M059J (cell line): ENCODE results near the gene PNKD. TPM values are rescaled to one million over a fixed set of nuclear protein-coding genes. Genes with fewer than 3 reads are reported as not detected.
A peak's percentile ranks its signal among the peaks of the same experiment; 100 is the strongest.

Experiments used
- DNase-seq: peaks from one replicate; pipeline ENCODE4 v3.0.0-alpha.2; 2012; ENCODE audit warnings: low read depth
- total RNA-seq: library from RNA; depleted of rRNA; stranded (reverse); fragments of >200 nt; shearing (Covaris generic); gene quantifications from 2 replicates; pipeline ENCODE4 v1.2.3, GENCODE V29; 2014; rRNA removed

The PNKD gene
- total RNA-seq: 55.2 and 59.2 TPM in 2 replicates

- DNase-seq: peak; percentile 98
Measured at GRCh38 chr2:218269900-218270720, at the start of gene PNKD, which contains the start of gene AAMP. TSS of gene PNKD (plus strand) at chr2:218270519. CDS start at chr2:218270536, 17 bp downstream. TSS of gene AAMP (minus strand) at chr2:218270137. CDS start at chr2:218270086, 51 bp downstream.

- DNase-seq: no peak
Measured at GRCh38 chr2:218221000-218221399, 49.3 kb upstream of the PNKD start.

DNA sequence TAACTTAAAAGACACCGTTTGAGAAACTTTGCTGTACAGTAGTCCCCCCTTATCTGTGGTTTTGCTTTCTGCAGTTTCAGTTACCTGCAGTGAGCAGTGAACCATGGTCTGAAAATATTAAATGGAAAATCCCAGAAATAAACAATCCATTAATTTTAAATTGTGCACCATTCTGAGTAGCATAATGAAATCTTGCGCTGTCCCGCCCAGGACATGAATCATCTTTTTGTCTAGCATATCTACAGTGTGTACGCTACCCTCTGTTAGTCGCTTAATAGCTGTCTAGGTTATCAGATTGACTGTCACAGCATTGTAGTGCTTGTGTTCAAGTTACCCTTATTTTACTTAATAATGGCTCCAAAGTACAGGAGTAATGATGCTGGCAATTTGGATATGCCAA lies 47.3 kb upstream of the PNKD start:
- no peak for DNase-seq

- DNase-seq: no peak
Measured at GRCh38 chr2:218224186-218224585, 46.1 kb upstream of the PNKD start.

DNA sequence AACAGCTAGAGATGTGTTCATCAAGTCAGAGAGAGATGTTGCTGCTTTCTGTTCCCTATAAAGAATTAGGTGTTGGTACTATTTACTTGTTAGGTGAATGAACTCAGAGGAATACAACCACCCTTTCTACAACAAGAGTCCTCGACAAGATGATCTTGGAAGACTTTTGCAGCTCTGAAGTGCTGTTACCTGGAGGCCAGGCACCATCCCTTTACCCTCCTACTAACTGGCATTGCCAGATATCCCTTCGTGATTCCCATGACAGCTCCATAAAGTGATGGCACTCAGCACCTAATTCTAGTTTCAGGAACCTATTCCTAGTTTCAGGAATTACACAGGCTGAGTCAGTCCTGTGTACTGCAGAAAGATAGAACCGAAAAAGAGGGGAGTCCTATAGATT lies 43.4 kb upstream of the PNKD start:
- no peak for DNase-seq

DNA sequence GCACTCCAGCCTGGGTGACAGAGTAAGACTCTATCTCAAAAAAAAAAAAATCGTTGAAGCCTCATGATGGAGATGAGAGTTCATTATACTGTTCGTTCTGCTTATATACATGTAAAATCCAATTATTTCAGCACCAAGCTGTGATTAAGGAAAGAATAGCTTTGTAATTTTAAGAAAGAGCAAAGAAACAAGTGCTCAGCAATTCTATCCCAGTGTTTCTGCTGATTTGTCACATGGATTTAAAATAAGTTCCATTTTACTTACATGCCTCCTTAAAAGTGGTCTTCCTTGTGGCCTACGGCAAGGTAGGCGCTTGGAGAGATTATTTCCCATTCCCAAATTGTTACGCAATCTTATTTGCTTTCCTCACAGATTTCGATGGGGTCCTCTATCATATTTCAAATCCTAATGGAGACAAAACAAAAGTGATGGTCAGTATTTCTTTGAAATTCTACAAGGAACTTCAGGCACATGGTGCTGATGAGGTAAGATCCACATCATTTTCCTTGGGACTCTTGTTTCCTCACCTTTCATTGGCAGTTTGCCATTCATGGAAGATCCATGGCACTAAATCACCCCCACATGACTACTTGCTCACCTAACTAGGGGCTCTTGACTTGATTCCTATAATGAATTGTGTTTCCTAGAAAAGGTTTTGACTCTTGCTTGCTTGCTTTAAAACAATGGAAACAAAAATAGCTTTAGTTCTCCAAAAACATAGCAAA lies 41.8 kb upstream of the PNKD start:
- peak; percentile 61 for DNase-seq

DNA sequence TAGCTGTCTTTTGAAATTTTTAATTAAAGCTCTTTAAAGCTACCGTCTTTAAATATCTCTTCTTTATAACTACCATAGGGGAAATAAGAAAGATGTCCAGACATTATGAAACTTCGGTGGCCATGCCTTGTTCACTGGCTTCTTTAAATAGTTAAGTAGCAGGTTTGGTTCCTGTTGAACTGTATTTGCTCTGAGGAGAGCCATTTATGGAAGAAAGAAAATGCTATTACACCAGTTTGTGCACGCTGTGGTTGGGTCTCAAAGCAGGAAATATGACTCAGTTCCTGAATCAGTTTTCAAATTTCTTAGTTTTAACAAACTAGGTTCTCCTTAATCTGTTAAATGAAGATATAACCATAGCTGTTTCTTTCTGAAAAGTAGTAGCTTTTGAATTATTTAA lies 41.1 kb upstream of the PNKD start:
- DNase-seq: peak; percentile 88

- peak; percentile 86 for DNase-seq
Measured at GRCh38 chr2:218229851-218230250, 40.5 kb upstream of the PNKD start.

- DNase-seq: peak; percentile 45
Measured at GRCh38 chr2:218230882-218231281, 39.4 kb upstream of the PNKD start.

- DNase-seq: no peak
Measured at GRCh38 chr2:218233543-218233942, 36.8 kb upstream of the PNKD start.

GRCh38 chr2:218234521-218234920 lies 35.8 kb upstream of the PNKD start:
- no peak for DNase-seq

DNA sequence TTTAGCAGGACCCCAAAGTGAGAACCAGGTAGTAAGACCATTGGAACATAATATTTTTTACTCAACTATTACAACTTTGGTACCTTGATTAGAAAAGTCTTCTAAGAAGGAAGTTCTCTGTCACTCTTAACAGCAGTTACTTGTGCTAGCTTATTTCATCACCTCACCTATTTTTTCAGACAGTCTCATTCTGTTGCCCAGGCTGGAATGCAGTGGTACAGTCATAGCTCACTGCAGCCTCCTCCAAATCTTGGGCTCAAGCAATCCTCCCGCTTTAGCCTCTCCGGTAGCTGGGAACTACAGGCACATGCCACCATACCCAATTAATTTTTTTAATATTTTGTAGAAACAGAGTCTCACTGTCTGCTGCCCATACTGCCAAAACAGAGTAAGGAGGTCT lies 35.3 kb upstream of the PNKD start:
- DNase-seq: no peak

DNA sequence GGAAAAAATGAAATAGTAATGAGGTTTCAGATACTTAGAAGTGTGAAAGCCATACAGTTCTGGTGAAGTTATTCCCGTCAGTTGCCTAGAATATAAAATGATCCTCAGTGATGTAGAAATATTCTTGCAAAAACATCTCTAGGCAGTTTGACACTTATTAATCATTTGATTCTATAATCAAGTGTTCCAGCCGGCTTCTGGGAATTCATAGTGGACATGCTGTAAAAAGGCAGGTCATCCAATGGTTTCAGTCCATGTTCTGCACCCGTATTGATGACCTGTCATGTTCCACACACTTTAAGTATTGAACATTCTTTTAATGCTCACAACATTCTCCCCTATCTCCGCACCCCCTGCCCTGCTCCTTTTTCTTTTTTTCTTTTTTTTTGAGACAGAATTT lies 33.5 kb upstream of the PNKD start:
- no peak for DNase-seq

- no peak for DNase-seq
Measured at GRCh38 chr2:218238887-218239286, 31.4 kb upstream of the PNKD start.

DNA sequence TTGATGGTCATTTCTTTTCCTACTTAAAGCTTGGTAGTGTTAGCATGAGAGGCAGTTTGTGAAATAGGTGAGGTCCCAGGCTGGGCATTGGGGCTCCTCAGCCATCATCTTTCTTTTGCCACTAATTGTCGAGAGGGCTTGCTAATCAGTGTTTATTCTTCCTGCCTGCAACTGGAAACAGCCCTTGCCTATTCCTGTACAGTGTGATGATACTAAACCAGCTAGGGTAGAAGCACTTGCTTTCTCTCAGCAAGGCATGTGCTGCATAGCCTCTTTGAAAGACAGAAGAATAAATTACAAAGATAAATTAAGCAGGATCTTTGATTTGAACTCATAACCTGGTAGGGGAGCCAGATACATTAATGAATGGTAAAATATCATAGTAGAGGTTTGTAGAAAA lies 26.1 kb upstream of the PNKD start:
- DNase-seq: no peak

GRCh38 chr2:218244665-218245064 lies 25.7 kb upstream of the PNKD start:
- DNase-seq: no peak

GRCh38 chr2:218245214-218245613 lies 25.1 kb upstream of the PNKD start:
- no peak for DNase-seq

GRCh38 chr2:218249691-218250090 lies 20.6 kb upstream of the PNKD start:
- no peak for DNase-seq

DNA sequence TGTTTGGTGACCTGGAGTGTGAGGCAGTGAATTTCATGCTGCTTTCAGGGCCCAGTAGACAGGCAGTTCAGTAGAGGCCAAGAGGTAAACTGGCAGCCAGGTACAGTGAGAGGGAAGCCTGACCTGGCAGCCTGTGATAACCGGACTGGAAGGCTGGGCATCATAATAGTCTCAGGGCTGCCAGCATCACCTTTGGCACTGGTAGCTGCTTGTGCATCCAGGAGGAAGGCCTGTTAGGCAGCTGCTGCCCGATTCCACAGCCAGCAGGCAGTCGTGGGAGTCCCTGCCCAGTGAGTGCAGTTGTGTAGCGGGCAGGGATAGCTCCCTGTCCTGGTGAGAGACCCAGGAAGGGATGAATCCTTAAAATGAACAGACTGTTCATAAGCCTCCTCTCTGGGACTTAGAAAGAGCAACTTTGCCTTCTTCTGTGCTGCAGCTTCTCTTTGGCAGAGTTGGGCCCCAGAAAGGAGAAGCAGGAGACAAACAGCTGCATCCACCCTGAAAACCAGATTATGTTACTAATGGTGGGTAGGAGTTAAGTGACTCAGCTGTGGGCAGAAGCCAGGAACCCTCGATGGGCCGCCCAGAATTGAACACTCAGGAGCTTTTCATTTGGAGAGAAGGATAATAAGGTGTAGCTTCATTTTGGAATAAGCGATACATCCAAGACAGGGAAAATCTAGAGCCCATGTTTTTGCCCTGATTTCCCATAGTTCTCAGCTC lies 17.6 kb upstream of the PNKD start:
- no peak for DNase-seq

GRCh38 chr2:218253232-218253625 lies 17.1 kb upstream of the PNKD start:
- DNase-seq: no peak

DNA sequence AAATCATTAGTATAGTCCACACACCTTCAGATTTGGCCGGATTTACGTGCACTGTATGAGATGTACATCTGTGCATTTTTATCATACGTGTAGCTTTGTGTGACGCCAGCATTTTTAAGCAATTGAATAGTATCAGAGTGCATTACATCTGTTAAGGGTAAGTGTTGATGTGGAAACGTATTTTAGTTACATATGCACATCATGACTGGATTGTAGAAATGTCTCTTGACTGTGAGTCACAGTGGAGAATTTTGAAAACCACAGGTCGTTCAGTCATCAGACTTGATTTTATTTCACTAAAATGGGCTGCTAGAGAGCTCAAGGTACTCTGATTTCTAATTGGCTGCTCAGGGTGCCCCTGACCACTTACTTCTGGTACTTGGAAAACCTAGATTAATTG lies 14.9 kb upstream of the PNKD start:
- peak; percentile 8 for DNase-seq

GRCh38 chr2:218256612-218257350 lies 13.5 kb upstream of the PNKD start:
- DNase-seq: no peak
